ENCODE results near the gene IFNGR2. TPM values are rescaled to one million over a fixed set of nuclear protein-coding genes. Genes with fewer than 3 reads are reported as not detected.
A peak's percentile ranks its signal among the peaks of the same experiment; 100 is the strongest.
"Not testable (repeated sequence)": the region's sequence is repeated elsewhere in the genome, so short reads cannot be mapped to it uniquely, and the experiment has no call there.

The IFNGR2 gene
- total and polyA plus RNA-seq, 2 of the 13 experiments (the other 11 are each of a cell fraction or from before 2014, with no cell fraction given), result 61.3 to 117 TPM

DNA sequence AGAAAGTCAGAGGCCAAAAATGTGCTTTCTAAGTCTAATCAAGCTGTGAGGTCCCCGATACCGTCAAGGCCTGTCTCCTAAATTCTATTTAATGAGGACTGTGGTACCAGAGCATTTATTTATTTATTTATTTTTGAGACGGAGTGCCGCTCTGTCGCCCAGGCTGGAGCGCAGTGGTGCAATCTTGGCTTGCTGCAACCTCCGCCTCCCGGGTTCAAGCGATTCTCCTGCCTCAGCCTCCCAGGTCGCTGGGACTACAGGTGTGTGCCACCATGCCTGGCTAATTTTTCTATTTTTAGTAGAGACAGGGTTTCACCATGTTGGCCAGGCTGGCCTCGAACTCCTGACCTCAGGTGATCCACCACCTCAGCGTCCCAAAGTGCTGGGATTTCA is 9.2 kb downstream of the IFNGR2 start:
- DNase-seq (ENCODE audit: low spot score); H2AFZ ChIP-seq (ENCODE audit: low read length); ATAC-seq; in situ Hi-C loops (cut with HindIII; ENCODE audit: extremely low pct_ligation_motif_present, low pct_unique_long_range_greater_than_20kb); FAIRE-seq; H4K20me1 ChIP-seq (ENCODE audit: insufficient read depth, low read length); H3K9me3 ChIP-seq (ENCODE audit: low read length); H3K27me3 ChIP-seq (ENCODE audit: control insufficient read depth in 1 of 2, insufficient read depth in 2 of 2, low read length in 2 of 2): not testable (repeated sequence)
- intact Hi-C loops (cut with micrococcal nuclease; ENCODE audit: unreplicated experiment), result loop anchor here (2.0 kb wide), 1 partner anchor 30 kb away; no protein-coding TSS in a partner anchor
- 13% methylated on average over 12 of the region's 12 CpGs for WGBS (ENCODE audit: low lambda C conversion rate)
- Histone ChIP-seq H3K4me1 (ENCODE audit: insufficient read depth, low read length) (peaks cover 78% of the 10 kb centered on the region), H3K9ac (ENCODE audit: insufficient read depth, low read depth, low read length) (peak overlapping the region; percentile 70), H3K79me2 (ENCODE audit: insufficient read depth, low read length) (peaks cover 62% of the 10 kb centered on the region), H3K36me3 (replicated peaks in 1 of 2; ENCODE audit: control insufficient read depth in 1 of 2, insufficient read depth in 2 of 2, low read length in 2 of 2) (peaks cover 3 to 48% of the 10 kb centered on the region in 2 experiments; a peak in 4 of 5 replicates), H3K4me3 (replicated peaks in 1 of 3; ENCODE audit: insufficient read depth in 1 of 3, low read depth in 2 of 3, low read length in 3 of 3) (peak overlapping the region in 2 of 3 experiments; percentile 18 to 49; a peak in 2 of 6 replicates), H3K4me2 (ENCODE audit: low read depth, low read length) (peak overlapping the region; percentile 88), H3K27ac (ENCODE audit: extremely low read length, insufficient read depth, low read length) (peak overlapping the region; percentile 96)
- POLR2A ChIA-PET, result interaction anchor here (0.9 to 1.8 kb wide), 12 partner anchors 8 to 186 kb away, joined by 3 to 29 read pairs (median 6); partner anchors contain the start of genes DONSON, IFNAR1, IFNGR2 and TMEM50B
- TSS peak; percentile 94 for BruUV-seq (replicated peaks)
- TF ChIP-seq GFI1 (CRISPR knock-in tag; IDR thresholded peaks at IDR 0.05; ENCODE audit: borderline replicate concordance) (0 out of 2 replicates have a peak, but pooled peaks have one; percentile 3), CHD4 (IDR thresholded peaks at IDR 0.05; ENCODE audit: borderline replicate concordance, low read length) (peak; percentile 63; the same call in 1 of the 2 replicates), ZNF460 (CRISPR knock-in tag; IDR thresholded peaks at IDR 0.05; ENCODE audit: borderline replicate concordance) (peak; percentile 82; the same call in 1 of the 2 replicates), MED13 (CRISPR knock-in tag; IDR thresholded peaks at IDR 0.05) (0 out of 2 replicates have a peak, but pooled peaks have one; percentile 12), ZNF770 (CRISPR knock-in tag; IDR thresholded peaks at IDR 0.05) (peak; percentile 65), SSRP1 (CRISPR knock-in tag; IDR thresholded peaks at IDR 0.05) (peak; percentile 63; the same call in 1 of the 2 replicates), ZNF441 (CRISPR knock-in tag; IDR thresholded peaks at IDR 0.05; ENCODE audit: borderline replicate concordance) (peak; percentile 83; the same call in 1 of the 2 replicates), ZMYM2 (CRISPR knock-in tag; IDR thresholded peaks at IDR 0.05) (peak; percentile 51; the same call in 1 of the 2 replicates), U2AF1 (optimal IDR thresholded peaks at IDR 0.05; ENCODE audit: low read depth, low read length) (peak; percentile 23)
- TF ChIP-seq, protein P1, sequence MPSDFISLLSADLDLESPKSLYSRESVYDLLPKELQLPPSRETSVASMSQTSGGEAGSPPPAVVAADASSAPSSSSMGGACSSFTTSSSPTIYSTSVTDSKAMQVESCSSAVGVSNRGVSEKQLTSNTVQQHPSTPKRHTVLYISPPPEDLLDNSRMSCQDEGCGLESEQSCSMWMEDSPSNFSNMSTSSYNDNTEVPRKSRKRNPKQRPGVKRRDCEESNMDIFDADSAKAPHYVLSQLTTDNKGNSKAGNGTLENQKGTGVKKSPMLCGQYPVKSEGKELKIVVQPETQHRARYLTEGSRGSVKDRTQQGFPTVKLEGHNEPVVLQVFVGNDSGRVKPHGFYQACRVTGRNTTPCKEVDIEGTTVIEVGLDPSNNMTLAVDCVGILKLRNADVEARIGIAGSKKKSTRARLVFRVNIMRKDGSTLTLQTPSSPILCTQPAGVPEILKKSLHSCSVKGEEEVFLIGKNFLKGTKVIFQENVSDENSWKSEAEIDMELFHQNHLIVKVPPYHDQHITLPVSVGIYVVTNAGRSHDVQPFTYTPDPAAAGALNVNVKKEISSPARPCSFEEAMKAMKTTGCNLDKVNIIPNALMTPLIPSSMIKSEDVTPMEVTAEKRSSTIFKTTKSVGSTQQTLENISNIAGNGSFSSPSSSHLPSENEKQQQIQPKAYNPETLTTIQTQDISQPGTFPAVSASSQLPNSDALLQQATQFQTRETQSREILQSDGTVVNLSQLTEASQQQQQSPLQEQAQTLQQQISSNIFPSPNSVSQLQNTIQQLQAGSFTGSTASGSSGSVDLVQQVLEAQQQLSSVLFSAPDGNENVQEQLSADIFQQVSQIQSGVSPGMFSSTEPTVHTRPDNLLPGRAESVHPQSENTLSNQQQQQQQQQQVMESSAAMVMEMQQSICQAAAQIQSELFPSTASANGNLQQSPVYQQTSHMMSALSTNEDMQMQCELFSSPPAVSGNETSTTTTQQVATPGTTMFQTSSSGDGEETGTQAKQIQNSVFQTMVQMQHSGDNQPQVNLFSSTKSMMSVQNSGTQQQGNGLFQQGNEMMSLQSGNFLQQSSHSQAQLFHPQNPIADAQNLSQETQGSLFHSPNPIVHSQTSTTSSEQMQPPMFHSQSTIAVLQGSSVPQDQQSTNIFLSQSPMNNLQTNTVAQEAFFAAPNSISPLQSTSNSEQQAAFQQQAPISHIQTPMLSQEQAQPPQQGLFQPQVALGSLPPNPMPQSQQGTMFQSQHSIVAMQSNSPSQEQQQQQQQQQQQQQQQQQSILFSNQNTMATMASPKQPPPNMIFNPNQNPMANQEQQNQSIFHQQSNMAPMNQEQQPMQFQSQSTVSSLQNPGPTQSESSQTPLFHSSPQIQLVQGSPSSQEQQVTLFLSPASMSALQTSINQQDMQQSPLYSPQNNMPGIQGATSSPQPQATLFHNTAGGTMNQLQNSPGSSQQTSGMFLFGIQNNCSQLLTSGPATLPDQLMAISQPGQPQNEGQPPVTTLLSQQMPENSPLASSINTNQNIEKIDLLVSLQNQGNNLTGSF (CRISPR knock-in tag; IDR thresholded peaks at IDR 0.05), result 0 out of 2 replicates have a peak, but pooled peaks have one; percentile 13
- CTCF ChIA-PET (ENCODE audit: low intra/inter-chr PET ratio, low total read pairs), result interaction anchor here (1.1 kb wide), 1 partner anchor 33 kb away, joined by 3 read pairs; no protein-coding TSS in a partner anchor

All from HepG2 (cell line).